ENCODE data around the gene PACS1.

PACS1 gene

GRCh38 chr11:66056501-66056900 is 13.6 kb upstream of the PACS1 start:
- no peaks in the 10 kb centered on the region for H3K27me3 ChIP-seq
- H3K27ac ChIP-seq, result no peak overlapping the region
- H3K9ac ChIP-seq, result 0 out of 22 replicates have a peak overlapping the region, but pooled peaks of 2 of the 11 experiments have one; percentile 14 to 23
- no peak overlapping the region for H3K4me2 ChIP-seq
- peaks cover 81 to 87% (median 85%) of the 10 kb centered on the region in 11 experiments for H3K36me3 ChIP-seq
- no peak for TF ChIP-seq Cebpa-rat (IDR thresholded peaks at IDR 0.05)
- H4K20me1 ChIP-seq, result peaks cover 0 to 84% (median 41%) of the 10 kb centered on the region in 11 experiments; a peak in 19 of 22 replicates
- H3K9me3 ChIP-seq (replicated peaks in 1 of 11), result no peaks in the 10 kb centered on the region
- H3K4me3 ChIP-seq, result no peak overlapping the region
- H3K4me1 ChIP-seq, result peaks cover 12 to 19% (median 14%) of the 10 kb centered on the region in 10 experiments

GRCh38 chr11:66059966-66060680 is 9.9 kb upstream of the PACS1 start:
- no peak for TF ChIP-seq Cebpa-rat (IDR thresholded peaks at IDR 0.05)
- Histone ChIP-seq H3K9me3 (replicated peaks in 1 of 11) (no peaks in the 10 kb centered on the region), H3K4me1 (peaks cover 0 to 9% (median 0%) of the 10 kb centered on the region in 10 experiments; a peak in 4 of 20 replicates), H4K20me1 (peaks cover 9 to 90% (median 62%) of the 10 kb centered on the region in 11 experiments; a peak in 20 of 22 replicates), H3K9ac (peak overlapping the region in 2 of 11 experiments; percentile 4 to 20; a peak in 1 of 22 replicates), H3K27ac (no peak overlapping the region), H3K4me2 (no peak overlapping the region), H3K27me3 (no peaks in the 10 kb centered on the region), H3K36me3 (peaks cover 98 to 100% (median 100%) of the 10 kb centered on the region in 11 experiments), H3K4me3 (no peak overlapping the region)

- Histone ChIP-seq H3K27me3 (no peaks in the 10 kb centered on the region), H4K20me1 (peaks cover 13 to 88% (median 59%) of the 10 kb centered on the region in 11 experiments; a peak in 20 of 22 replicates), H3K4me1 (peaks cover under 1 to 14% (median 6%) of the 10 kb centered on the region in 10 experiments; a peak in 15 of 20 replicates), H3K4me3 (no peak overlapping the region), H3K4me2 (no peak overlapping the region), H3K36me3 (peaks cover 97 to 100% (median 100%) of the 10 kb centered on the region in 11 experiments), H3K9ac (peak overlapping the region in 1 of 11 experiments; percentile 6; a peak in 2 of 22 replicates), H3K9me3 (replicated peaks in 1 of 11) (no peaks in the 10 kb centered on the region), H3K27ac (no peak overlapping the region)
- TF ChIP-seq Cebpa-rat (IDR thresholded peaks at IDR 0.05), result no peak
Measured at GRCh38 chr11:66061268-66061667, 8.8 kb upstream of the PACS1 start.

- peaks cover 11 to 25% (median 17%) of the 10 kb centered on the region in 10 experiments; a peak in 19 of 20 replicates for H3K4me1 ChIP-seq
- peaks cover 24 to 91% (median 69%) of the 10 kb centered on the region in 11 experiments; a peak in 20 of 22 replicates for H4K20me1 ChIP-seq
- no peak overlapping the region for H3K4me3 ChIP-seq
- H3K27me3 ChIP-seq, result no peaks in the 10 kb centered on the region
- no peak overlapping the region for H3K9ac ChIP-seq
- no peaks in the 10 kb centered on the region for H3K9me3 ChIP-seq (replicated peaks in 1 of 11)
- H3K36me3 ChIP-seq, result peaks cover 92 to 100% (median 100%) of the 10 kb centered on the region in 11 experiments
- TF ChIP-seq Cebpa-rat (IDR thresholded peaks at IDR 0.05), result no peak
- no peak overlapping the region for H3K27ac ChIP-seq
- H3K4me2 ChIP-seq, result no peak overlapping the region
Measured at GRCh38 chr11:66062408-66062807, 7.7 kb upstream of the PACS1 start.

- TF ChIP-seq Cebpa-rat (IDR thresholded peaks at IDR 0.05), result no peak
- peaks cover 26 to 40% (median 32%) of the 10 kb centered on the region in 10 experiments for H3K4me1 ChIP-seq
- peaks cover 28 to 94% (median 75%) of the 10 kb centered on the region in 11 experiments; a peak in 20 of 22 replicates for H4K20me1 ChIP-seq
- no peaks in the 10 kb centered on the region for H3K27me3 ChIP-seq
- no peak overlapping the region for H3K4me2 ChIP-seq
- H3K36me3 ChIP-seq, result peaks cover 92 to 100% (median 99%) of the 10 kb centered on the region in 11 experiments
- no peak overlapping the region for H3K9ac ChIP-seq
- H3K27ac ChIP-seq, result no peak overlapping the region
- no peaks in the 10 kb centered on the region for H3K9me3 ChIP-seq (replicated peaks in 1 of 11)
- no peak overlapping the region for H3K4me3 ChIP-seq
Measured at GRCh38 chr11:66063900-66064299, 6.2 kb upstream of the PACS1 start.

- no peaks in the 10 kb centered on the region for H3K27me3 ChIP-seq
- peaks cover 85 to 97% (median 95%) of the 10 kb centered on the region in 11 experiments for H3K36me3 ChIP-seq
- H3K4me1 ChIP-seq, result peaks cover 33 to 47% (median 39%) of the 10 kb centered on the region in 10 experiments
- H3K4me3 ChIP-seq, result no peak overlapping the region
- H4K20me1 ChIP-seq, result peaks cover 28 to 91% (median 68%) of the 10 kb centered on the region in 11 experiments; a peak in 20 of 22 replicates
- H3K4me2 ChIP-seq, result no peak overlapping the region
- H3K9me3 ChIP-seq (replicated peaks in 1 of 11), result no peaks in the 10 kb centered on the region
- TF ChIP-seq Cebpa-rat (IDR thresholded peaks at IDR 0.05), result no peak
- H3K9ac ChIP-seq, result no peak overlapping the region
- H3K27ac ChIP-seq, result no peak overlapping the region
Measured at GRCh38 chr11:66064571-66064970, 5.5 kb upstream of the PACS1 start.

- H3K36me3 ChIP-seq, result peaks cover 63 to 75% (median 73%) of the 10 kb centered on the region in 11 experiments
- TF ChIP-seq Cebpa-rat (IDR thresholded peaks at IDR 0.05), result no peak
- H3K4me3 ChIP-seq, result peak overlapping the region in 2 of 10 experiments; percentile 31 to 36; a peak in 3 of 20 replicates
- H3K4me2 ChIP-seq, result peak overlapping the region in 6 of 11 experiments; percentile 7 to 96 (median 64); a peak in 9 of 22 replicates
- no peaks in the 10 kb centered on the region for H3K27me3 ChIP-seq
- no peaks in the 10 kb centered on the region for H3K9me3 ChIP-seq (replicated peaks in 1 of 11)
- peaks cover 28 to 78% (median 56%) of the 10 kb centered on the region in 11 experiments; a peak in 20 of 22 replicates for H4K20me1 ChIP-seq
- peak overlapping the region in 7 of 11 experiments; percentile 8 to 66 (median 36); a peak in 8 of 22 replicates for H3K27ac ChIP-seq
- peak overlapping the region in 9 of 11 experiments; percentile 6 to 74 (median 42); a peak in 13 of 22 replicates for H3K9ac ChIP-seq
- peaks cover 41 to 54% (median 47%) of the 10 kb centered on the region in 10 experiments for H3K4me1 ChIP-seq
Measured at GRCh38 chr11:66066751-66067150, 3.3 kb upstream of the PACS1 start.

- Histone ChIP-seq H3K36me3 (peaks cover 56 to 69% (median 66%) of the 10 kb centered on the region in 11 experiments), H3K27me3 (no peaks in the 10 kb centered on the region), H3K9ac (peak overlapping the region in 3 of 11 experiments; percentile 16 to 74 (median 49); a peak in 2 of 22 replicates), H3K9me3 (replicated peaks in 1 of 11) (no peaks in the 10 kb centered on the region), H3K4me2 (peak overlapping the region; percentile 29 to 98 (median 94); a peak in 20 of 22 replicates), H4K20me1 (peaks cover 30 to 84% (median 59%) of the 10 kb centered on the region in 11 experiments; a peak in 20 of 22 replicates), H3K27ac (peak overlapping the region in 3 of 11 experiments; percentile 57 to 95 (median 91); a peak in 3 of 22 replicates), H3K4me1 (peaks cover 49 to 63% (median 56%) of the 10 kb centered on the region in 10 experiments), H3K4me3 (no peak overlapping the region)
- TF ChIP-seq Cebpa-rat (IDR thresholded peaks at IDR 0.05), result no peak
Measured at GRCh38 chr11:66067640-66068039, 2.4 kb upstream of the PACS1 start.

Data from BLaER1 treated with 17β-estradiol and CSF1 and Interleukin-3, amounts not matched to agents 10 nM and 100 nM (cell line).